HCEC 1CT (cell line): ENCODE measurements around the gene IKZF4.
"Not testable (repeated sequence)": the region's sequence is repeated elsewhere in the genome, so short reads cannot be mapped to it uniquely, and the experiment has no call there.

Source experiments
- DNase-seq: peaks from one replicate; pipeline ENCODE4 v3.0.0-alpha.2; 2017

Gene IKZF4

GRCh38 chr12:56040963-56041551, 20.2 kb downstream of the IKZF4 start:
- no peak for DNase-seq

- peak; percentile 99 for DNase-seq
These were observed 20.9 kb downstream of the IKZF4 start, which contains the start of gene RPS26 for GRCh38 chr12:56041552-56042429. RPS26 (plus strand) TSS chr12:56041918; CDS start chr12:56042167, 249 bp downstream.

GRCh38 chr12:56042430-56042813, 21.6 kb downstream of the IKZF4 start:
- not testable (repeated sequence) for DNase-seq

- no peak for DNase-seq
These were observed 22.0 kb downstream of the IKZF4 start for GRCh38 chr12:56042843-56043242.

GRCh38 chr12:56046027-56046780, 25.4 kb downstream of the IKZF4 start:
- no peak for DNase-seq

GRCh38 chr12:56053407-56053893, 32.6 kb downstream of the IKZF4 start:
- no peak for DNase-seq

- peak; percentile 70 for DNase-seq
These were observed 39.1 kb downstream of the IKZF4 start for GRCh38 chr12:56059964-56060363.

GRCh38 chr12:56061982-56062381, 41.1 kb downstream of the IKZF4 start:
- DNase-seq: no peak

GRCh38 chr12:56062996-56063395, 42.2 kb downstream of the IKZF4 start:
- no peak for DNase-seq

- DNase-seq: peak; percentile 64
These were observed 50.8 kb downstream of the IKZF4 start for GRCh38 chr12:56071648-56072047.

GRCh38 chr12:56074396-56074795, 53.6 kb downstream of the IKZF4 start:
- DNase-seq: no peak

- not testable (repeated sequence) for DNase-seq
These were observed 57.1 kb downstream of the IKZF4 start for GRCh38 chr12:56077966-56078365.

GRCh38 chr12:56078427-56078826, 57.6 kb downstream of the IKZF4 start:
- no peak for DNase-seq

- DNase-seq: peak; percentile 81
These were observed 58.3 kb downstream of the IKZF4 start for GRCh38 chr12:56078931-56079722.

GRCh38 chr12:56079723-56080555, 59.1 kb downstream of the IKZF4 start, which contains the start of gene ERBB3:
ERBB3 (plus strand) TSS chr12:56080165; CDS start chr12:56080301, 136 bp downstream.
- DNase-seq: peak; percentile 75

- DNase-seq: no peak
These were observed 59.8 kb downstream of the IKZF4 start for GRCh38 chr12:56080556-56081138.

- DNase-seq: no peak
These were observed 60.8 kb downstream of the IKZF4 start for GRCh38 chr12:56081393-56082347.

GRCh38 chr12:56082382-56082781, 61.5 kb downstream of the IKZF4 start:
- DNase-seq: no peak

GRCh38 chr12:56082967-56083366, 62.1 kb downstream of the IKZF4 start:
- DNase-seq: no peak
